SH-SY5Y (cell line): ENCODE measurements around the gene NUP98.

Experiments
- GATA2 ChIP-seq: IDR thresholded peaks from 2 replicates; pipeline ENCODE4 v1.6.1; 2011; ENCODE audit warnings: mild to moderate bottlenecking, low read depth, low read length
- GATA3 ChIP-seq: IDR thresholded peaks from 2 replicates; pipeline ENCODE4 v1.6.1; 2011; ENCODE audit warnings: low read depth, mild to moderate bottlenecking, low read length, moderate library complexity

The NUP98 gene

DNA sequence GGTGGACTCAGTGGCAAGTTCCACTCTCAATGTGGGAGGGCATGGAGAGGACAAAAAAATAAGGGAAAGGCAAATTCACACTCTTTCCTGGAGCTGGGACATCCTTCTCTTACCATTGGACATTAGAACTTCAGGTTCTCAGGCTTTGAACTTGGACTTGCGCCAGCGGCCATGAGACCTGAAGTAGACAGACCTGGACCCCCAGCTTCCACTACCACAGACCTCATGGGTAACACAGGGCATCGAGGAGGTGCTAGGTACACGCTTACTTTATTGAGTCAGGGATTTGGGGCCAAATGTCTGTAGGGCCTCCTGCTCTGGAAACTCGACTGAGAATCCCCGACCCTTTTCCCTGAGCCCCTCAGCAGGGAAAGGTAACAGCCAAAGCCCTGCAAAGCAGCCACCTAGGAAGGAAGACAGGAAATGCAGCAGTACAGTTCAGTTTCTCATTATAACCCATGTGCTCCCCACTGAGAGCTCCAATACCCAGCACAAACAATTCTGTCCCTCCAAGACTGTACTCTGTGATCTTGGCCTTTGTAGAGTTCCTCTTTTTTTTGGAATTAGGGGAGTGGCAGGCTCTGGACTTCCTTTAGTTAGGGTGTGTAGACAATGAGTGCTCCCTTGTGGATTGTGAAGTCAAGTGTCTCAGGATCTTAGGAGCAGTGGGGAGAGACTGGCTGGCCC lies 131.9 kb downstream of the NUP98 start:
- no peak for TF ChIP-seq GATA3
- TF ChIP-seq GATA2 = no peak

DNA sequence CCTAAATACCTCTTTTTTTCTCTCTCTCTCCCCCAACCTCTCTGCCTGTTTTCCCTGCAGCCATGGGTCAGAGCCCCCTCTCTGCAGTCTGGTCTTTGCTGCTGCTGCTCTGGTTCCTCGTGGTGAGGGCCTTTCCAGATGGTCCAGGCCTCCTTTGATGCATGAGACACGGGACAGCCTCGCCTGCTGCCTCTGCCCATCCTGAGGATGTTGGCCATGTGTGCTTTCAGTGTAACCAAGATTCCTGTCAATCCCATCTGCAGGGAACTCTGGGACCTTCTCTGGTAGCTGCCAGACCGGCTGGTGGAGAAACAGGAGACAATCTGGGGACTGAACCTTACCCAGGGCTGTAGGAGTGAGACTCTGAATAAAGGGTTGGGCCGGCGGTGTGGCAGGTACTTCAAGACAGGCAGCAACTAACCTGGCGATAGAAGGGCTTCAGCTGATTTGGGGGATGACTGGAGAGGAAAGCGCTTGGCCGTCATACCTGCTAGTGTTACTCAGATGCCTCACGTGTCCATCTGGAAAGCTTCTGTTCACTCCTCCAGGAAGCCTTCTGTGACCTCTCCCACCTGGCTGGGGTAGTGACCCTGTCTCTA lies 133.2 kb downstream of the NUP98 start:
- TF ChIP-seq GATA3 = no peak

GRCh38 chr11:3662856-3663255 lies 134.5 kb downstream of the NUP98 start:
- TF ChIP-seq GATA3 (no peak), GATA2 (no peak; the same call in 1 of the 2 replicates)

- TF ChIP-seq GATA2 (no peak), GATA3 (no peak)
These were observed 136.4 kb downstream of the NUP98 start for GRCh38 chr11:3660960-3661359.

DNA sequence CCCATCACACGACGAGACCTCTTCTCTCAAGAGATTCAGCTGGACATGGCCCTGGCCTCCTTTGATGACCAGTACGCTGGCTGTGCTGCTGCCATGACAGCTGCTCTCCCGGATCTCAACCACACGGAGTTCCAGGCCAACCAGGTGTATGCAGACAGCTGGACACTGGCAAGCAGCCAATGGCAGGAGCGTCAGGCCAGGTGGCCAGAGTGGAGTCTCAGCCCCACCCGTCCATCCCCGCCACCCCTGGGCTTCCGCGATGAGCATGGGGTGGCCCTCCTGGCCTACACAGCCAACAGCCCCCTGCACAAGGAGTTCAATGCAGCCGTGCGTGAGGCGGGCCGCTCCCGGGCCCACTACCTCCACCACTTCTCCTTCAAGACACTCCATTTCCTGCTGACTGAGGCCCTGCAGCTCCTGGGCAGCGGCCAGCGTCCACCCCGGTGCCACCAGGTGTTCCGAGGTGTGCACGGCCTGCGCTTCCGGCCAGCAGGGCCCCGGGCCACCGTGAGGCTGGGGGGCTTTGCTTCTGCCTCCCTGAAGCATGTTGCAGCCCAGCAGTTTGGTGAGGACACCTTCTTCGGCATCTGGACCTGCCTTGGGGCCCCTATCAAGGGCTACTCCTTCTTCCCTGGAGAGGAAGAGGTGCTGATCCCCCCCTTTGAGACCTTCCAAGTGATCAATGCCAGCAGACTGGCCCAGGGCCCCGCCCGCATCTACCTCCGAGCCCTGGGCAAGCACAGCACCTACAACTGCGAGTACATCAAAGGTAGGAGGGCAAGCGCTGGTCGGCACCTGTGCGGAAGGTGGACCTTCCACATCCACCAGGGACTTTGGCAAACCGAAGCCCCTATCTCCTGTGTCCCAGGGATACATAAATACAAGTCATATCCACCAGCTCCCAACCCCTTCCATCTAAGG lies 137.5 kb downstream of the NUP98 start:
- TF ChIP-seq GATA3 (no peak), GATA2 (no peak)

DNA sequence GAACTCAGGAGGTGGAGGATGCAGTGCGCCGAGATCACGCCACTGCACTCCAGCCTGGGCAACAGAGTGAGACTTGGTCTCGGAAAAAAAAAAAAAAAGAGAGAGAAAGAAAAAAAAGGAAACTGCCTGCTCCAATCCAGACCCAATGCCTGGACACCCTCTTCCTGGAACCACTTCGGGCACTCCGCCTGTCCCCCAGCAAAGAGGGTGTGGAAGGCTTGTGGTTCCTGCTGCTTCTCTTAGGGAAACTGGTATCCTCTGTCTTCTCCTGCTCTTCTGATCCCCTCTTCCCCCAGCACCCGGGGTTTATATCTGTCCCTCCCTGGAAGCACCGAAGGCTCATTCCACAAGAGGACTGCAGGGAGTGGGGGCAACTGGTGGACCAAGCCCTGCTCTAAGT lies 139.1 kb downstream of the NUP98 start:
- TF ChIP-seq GATA3 (no peak), GATA2 (no peak)

- TF ChIP-seq GATA2 (no peak), GATA3 (no peak)
These were observed 141.8 kb downstream of the NUP98 start for GRCh38 chr11:3655547-3655946.

- TF ChIP-seq GATA2 (no peak), GATA3 (no peak)
These were observed 151.8 kb downstream of the NUP98 start for GRCh38 chr11:3645552-3645951.

GRCh38 chr11:3644817-3645235 lies 152.5 kb downstream of the NUP98 start, which contains the start of gene ART1:
Gene ART1 (plus strand): TSS chr11:3645128. CDS start chr11:3659214, 14,086 bp downstream.
- TF ChIP-seq GATA3 (no peak), GATA2 (no peak)

- TF ChIP-seq GATA3 (no peak), GATA2 (no peak)
These were observed 155.0 kb downstream of the NUP98 start for GRCh38 chr11:3642071-3642951.

- no peak for TF ChIP-seq GATA2
- no peak for TF ChIP-seq GATA3
These were observed 155.7 kb downstream of the NUP98 start, which contains the start of gene ART5 for GRCh38 chr11:3641701-3642070. Gene ART5 (minus strand): TSS chr11:3641992. CDS start chr11:3641862, 130 bp downstream.

- TF ChIP-seq GATA3 = no peak
- no peak for TF ChIP-seq GATA2
These were observed 156.2 kb downstream of the NUP98 start for GRCh38 chr11:3641191-3641590.

DNA sequence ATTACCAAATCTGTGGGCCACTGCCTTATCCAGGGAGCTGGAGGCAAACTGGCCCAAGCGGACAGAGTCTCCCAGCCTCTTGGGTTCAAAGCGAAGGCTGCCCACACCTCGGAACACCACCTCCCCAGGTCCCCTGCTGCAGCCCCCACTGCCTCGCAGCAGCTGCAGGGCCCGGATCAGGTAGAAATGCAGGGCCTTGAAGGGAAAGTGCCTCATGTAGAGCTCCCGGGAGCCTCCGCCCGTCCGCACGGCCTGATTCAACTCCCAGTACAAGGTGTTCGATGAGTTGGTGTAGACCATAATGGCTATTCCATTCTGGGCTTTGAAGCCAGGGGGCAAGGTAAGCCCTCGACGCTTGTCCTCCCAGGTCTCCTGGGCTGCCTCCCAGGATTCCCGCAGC lies 157.5 kb downstream of the NUP98 start:
- TF ChIP-seq GATA2 = no peak
- TF ChIP-seq GATA3 = no peak

GRCh38 chr11:3638513-3638912 lies 158.8 kb downstream of the NUP98 start:
- no peak for TF ChIP-seq GATA3
- no peak for TF ChIP-seq GATA2
